Articular chondrocyte of knee joint (primary cell): ENCODE data around the gene MRPL43. TPM values are rescaled to one million over a fixed set of nuclear protein-coding genes. Genes with fewer than 3 reads are reported as not detected.

Experiments used
- small RNA-seq: library from RNA; depleted of rRNA; stranded (forward); fragments of <200 nt; gene quantifications from one replicate; pipeline ENCODE3, GENCODE V24; 2012
- total RNA-seq: library from RNA; depleted of rRNA; stranded (reverse); fragments of >200 nt; gene quantifications from 2 replicates; pipeline ENCODE4 v1.2.3, GENCODE V29; 2012

MRPL43 gene
- total RNA-seq, result 44.0 and 45.3 TPM in 2 replicates

DNA sequence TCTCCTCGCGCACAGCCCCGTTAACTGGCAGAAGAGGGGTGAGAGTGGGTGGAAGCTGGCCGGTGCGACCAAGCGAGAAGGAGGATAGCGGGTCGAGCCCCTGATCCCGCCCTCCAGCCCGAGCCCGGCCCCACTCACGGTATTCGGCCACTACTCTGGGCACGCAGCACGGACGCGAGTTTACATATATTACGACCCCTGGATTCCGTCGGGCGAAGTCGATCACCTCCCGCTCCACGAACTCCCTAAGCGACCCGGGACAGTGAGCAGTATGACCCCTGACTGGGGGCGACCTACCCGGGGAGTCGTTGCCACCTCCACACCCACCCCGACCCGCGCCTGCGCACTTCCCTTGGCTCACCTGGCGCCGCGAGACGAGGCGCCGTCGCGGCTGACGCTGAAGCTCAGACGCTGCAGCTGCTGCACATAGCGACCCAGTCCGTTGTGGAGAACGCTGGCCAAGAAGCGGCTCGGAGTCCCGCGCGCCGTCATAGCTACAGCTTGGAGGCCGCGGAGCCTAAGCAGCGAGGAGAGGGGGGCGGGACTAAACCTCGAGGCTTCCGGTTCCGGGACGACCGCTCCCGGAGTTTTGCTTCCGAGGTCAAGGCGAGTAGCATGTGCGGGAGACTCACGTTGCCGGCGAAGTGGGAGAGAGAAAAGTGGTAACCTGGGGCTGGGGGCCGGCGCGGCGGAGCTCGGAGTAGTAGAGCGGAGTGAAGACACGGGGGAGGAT is at the start of gene MRPL43, which contains the start of gene TWNK:
MRPL43 (minus strand) TSS at position 546 of the 733 bp plus-strand sequence; CDS start at position 492, 54 bp downstream.
TWNK (plus strand) TSS at position 592 of the 733 bp plus-strand sequence. CDS start 668 bp downstream, outside the sequence.

DNA sequence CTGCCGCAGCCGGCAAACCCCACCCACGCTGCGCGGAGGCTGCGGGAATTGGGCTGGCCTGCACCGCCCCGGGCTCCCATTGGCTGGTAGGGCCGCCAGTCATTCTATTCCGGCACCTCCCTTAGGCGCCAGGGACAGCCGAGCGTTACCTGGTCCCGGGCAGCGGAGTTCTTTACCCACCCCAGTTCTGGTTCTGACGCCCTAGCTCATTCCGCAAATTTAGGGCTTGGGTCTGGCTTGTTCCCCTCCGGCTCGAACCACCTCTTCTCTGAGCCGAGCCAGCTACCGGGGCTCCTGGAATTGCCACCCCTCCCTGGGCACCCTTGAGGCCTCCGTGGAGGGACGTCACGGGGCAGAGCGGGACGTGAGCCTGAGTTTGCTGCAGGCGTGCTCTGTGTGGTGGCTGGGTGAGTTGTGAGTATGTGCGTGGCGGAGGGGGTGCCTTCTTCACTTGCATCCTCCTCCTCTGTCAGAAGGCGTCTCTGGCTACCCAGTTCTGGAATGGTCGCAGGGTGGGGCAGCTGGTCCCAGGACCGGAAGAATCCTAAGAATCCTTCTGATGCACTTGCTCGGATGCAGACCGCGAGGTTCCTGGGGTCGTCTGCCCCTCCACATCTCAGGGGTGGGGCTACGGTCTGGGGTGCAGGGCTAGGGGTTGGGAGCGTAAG is 44.0 kb upstream of the MRPL43 start, which contains the start of the genes PDZD7 and SFXN3:
PDZD7 (minus strand) TSS at position 2 of the 668 bp plus-strand sequence. CDS start 910 bp downstream, outside the sequence.
SFXN3 (plus strand) TSS at position 107 of the 668 bp plus-strand sequence. CDS start 3,461 bp downstream, outside the sequence.

GRCh38 chr10:100999742-101000126 is 12.4 kb upstream of the MRPL43 start, which contains the start of gene LZTS2:
Gene LZTS2, plus strand, starts transcription at chr10:100999808. Its CDS starts 2,731 bp downstream, at chr10:101002539.

DNA sequence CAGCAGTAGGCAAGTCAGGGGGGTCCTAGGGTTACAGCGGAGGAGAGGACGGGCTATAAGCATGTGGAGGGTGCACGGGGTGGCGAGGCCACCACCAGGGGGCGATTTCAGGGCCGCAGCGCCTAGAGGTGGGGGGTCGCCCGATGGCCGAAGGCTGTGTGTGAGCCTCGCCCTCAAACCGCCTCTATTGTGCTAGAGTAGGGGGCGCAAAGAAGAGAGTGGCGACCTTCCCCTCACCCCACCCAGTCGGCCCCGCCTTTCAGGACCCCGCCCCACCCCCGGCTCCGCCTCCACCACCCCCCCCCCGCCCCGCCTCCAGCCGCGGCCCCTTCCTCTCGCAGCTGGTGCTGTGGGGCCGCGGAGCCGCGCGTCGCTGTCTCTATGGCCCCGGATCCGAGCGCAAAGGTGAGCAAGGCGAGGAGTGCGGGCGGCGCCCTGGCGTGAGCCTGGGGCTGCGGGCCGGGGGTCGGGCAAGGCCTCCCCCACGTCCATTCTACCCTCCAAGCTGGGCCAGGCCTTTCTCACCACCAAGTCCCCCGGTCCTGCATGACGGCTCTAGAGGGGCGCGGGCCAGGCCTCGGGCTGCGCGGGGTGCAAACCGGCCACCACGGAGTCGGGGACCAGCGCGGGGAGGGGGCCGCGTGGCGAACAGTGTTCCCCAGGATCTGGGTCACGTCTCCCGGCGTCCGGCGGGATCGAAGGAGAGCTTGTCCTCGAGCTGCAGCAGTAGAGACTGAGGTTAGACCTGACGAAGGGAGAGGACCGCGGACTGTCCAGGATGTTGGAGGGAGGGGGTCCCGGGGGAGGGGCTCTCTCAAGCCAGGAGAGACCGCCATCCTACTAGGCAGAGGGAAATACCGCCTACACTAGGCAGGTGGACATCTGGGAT is 17.9 kb downstream of the MRPL43 start, which contains the start of gene SEMA4G:
SEMA4G (plus strand) TSS at position 318 of the 889 bp plus-strand sequence. CDS start 3,409 bp downstream, outside the sequence.

Small RNAs within 50 kb of the gene (small RNA-seq; reads per million reads assigned to genes)
- not detected for gene MIR608

Other genes starting within 250 kb of the MRPL43 start
- not detected in 2 replicates for gene PAX2, start 241.9 kb downstream of the MRPL43 start, total RNA-seq
- 35.0 and 45.2 TPM in 2 replicates for gene SLF2, start 74.5 kb downstream of the MRPL43 start, total RNA-seq
- gene SEMA4G, start 18.0 kb downstream of the MRPL43 start, total RNA-seq, result 0.26 and 0.43 TPM in 2 replicates
- 2.3 and 2.6 TPM in 2 replicates for gene TWNK, start within 50 bp of the MRPL43 start, total RNA-seq
- gene LZTS2, start 12.3 kb upstream of the MRPL43 start, total RNA-seq, result 75.1 and 109 TPM in 2 replicates
- 0.86 and 0.91 TPM in 2 replicates for gene PDZD7, start 43.6 kb upstream of the MRPL43 start, total RNA-seq
- 61.8 and 74.1 TPM in 2 replicates for gene SFXN3, start 43.7 kb upstream of the MRPL43 start, total RNA-seq
- gene KAZALD1, start 74.5 kb upstream of the MRPL43 start, total RNA-seq, result 47.7 and 54.2 TPM in 2 replicates
- not detected in 2 replicates for gene TLX1, start 143.8 kb upstream of the MRPL43 start, total RNA-seq
- not detected in 2 replicates for gene LBX1, start 242.0 kb upstream of the MRPL43 start, total RNA-seq